GM21381 (cell line): ENCODE measurements around the gene ADAM10.

ENCODE experiments used
- ATAC-seq: cut with Tn5 transposase; IDR thresholded peaks from one replicate; pipeline ENCODE4 v1.9.1; 2021; ENCODE audit warnings: mild to moderate bottlenecking, moderate library complexity; ENCODE audit not compliant: unreplicated experiment

Gene ADAM10

GRCh38 chr15:58538901-58539300, 210.6 kb downstream of the ADAM10 start:
- no peak for ATAC-seq
